HUES48 (cell line): Measurements from ENCODE around the gene ZNF436.
"Not testable (repeated sequence)": the region's sequence is repeated elsewhere in the genome, so short reads cannot be mapped to it uniquely, and the experiment has no call there.

ENCODE experiments used
- H3K27ac ChIP-seq: one replicate; pipeline ENCODE4 v1.7.0; 2013; ENCODE audit warnings: low read depth, low read length, inconsistent platforms
- H3K27me3 ChIP-seq: 2 replicates; pipeline ENCODE4 v1.6.1; 2013; ENCODE audit warnings: mild to moderate bottlenecking, low read length; ENCODE audit not compliant: control insufficient read depth, insufficient read depth
- H3K36me3 ChIP-seq: 2 replicates; pipeline ENCODE4 v1.6.1; 2013; ENCODE audit warnings: low read length; ENCODE audit not compliant: control insufficient read depth, insufficient read depth
- H3K4me1 ChIP-seq: 2 replicates; pipeline ENCODE4 v1.6.1; 2013; ENCODE audit warnings: mild to moderate bottlenecking, low read length; ENCODE audit not compliant: control insufficient read depth, insufficient read depth
- H3K4me3 ChIP-seq: 2 replicates; pipeline ENCODE4 v1.5.1; 2013; ENCODE audit warnings: mild to moderate bottlenecking, low read depth, low read length
- H3K9ac ChIP-seq: 2 replicates; pipeline ENCODE4 v1.6.1; 2013; ENCODE audit warnings: mild to moderate bottlenecking, low read depth, low read length, moderate library complexity
- H3K9me3 ChIP-seq: 2 replicates; pipeline ENCODE4 v1.6.1; 2013; ENCODE audit warnings: low read length; ENCODE audit not compliant: control insufficient read depth, insufficient read depth

The ZNF436 gene

GRCh38 chr1:23343221-23344110, 26.2 kb downstream of the ZNF436 start:
- peaks cover 25% of the 10 kb centered on the region for H3K27me3 ChIP-seq
- H3K9ac ChIP-seq = peak overlapping the region; percentile 88
- H3K9me3 ChIP-seq = no peaks in the 10 kb centered on the region
- peaks cover 9% of the 10 kb centered on the region for H3K36me3 ChIP-seq
- peak overlapping the region; percentile 96 for H3K27ac ChIP-seq
- peak overlapping the region; percentile 98 for H3K4me3 ChIP-seq
- H3K4me1 ChIP-seq = peaks cover 18% of the 10 kb centered on the region

GRCh38 chr1:23341931-23342692, 27.5 kb downstream of the ZNF436 start:
- no peaks in the 10 kb centered on the region for H3K9me3 ChIP-seq
- no peak overlapping the region for H3K27ac ChIP-seq
- H3K36me3 ChIP-seq = peaks cover 23% of the 10 kb centered on the region
- H3K27me3 ChIP-seq = peaks cover 13% of the 10 kb centered on the region
- peak overlapping the region; percentile 98 for H3K4me3 ChIP-seq
- H3K4me1 ChIP-seq = peaks cover 18% of the 10 kb centered on the region
- no peak overlapping the region for H3K9ac ChIP-seq

- peaks cover 18% of the 10 kb centered on the region for H3K4me1 ChIP-seq
- H3K27ac ChIP-seq = no peak overlapping the region
- H3K4me3 ChIP-seq = no peak overlapping the region
- no peak overlapping the region for H3K9ac ChIP-seq
- H3K9me3 ChIP-seq = no peaks in the 10 kb centered on the region
- H3K27me3 ChIP-seq = no peaks in the 10 kb centered on the region
- H3K36me3 ChIP-seq = peaks cover 39% of the 10 kb centered on the region
Measured at GRCh38 chr1:23339632-23340031, 30.0 kb downstream of the ZNF436 start.

DNA sequence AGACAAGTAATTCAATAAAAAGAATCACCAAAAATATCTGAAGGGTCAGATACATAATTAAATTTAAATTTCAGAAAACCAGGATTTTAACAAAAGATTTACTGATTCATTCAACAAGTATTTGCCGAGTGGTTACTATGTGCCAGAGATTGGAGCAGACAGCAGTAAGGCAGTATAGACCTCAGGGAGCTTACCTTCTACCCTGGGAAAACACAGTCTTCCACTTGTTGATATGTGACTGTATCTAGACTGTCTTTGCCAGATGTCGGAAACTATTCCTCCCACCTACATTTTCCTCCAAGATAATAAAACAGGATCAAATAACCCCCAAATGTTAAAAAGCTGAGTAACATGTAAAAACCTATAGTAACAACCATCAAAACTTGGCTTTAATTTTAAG, 31.8 kb downstream of the ZNF436 start:
- Histone ChIP-seq H3K36me3 (peaks cover 56% of the 10 kb centered on the region), H3K4me1 (peaks cover 18% of the 10 kb centered on the region), H3K27me3 (no peaks in the 10 kb centered on the region), H3K4me3 (no peak overlapping the region), H3K9me3 (no peaks in the 10 kb centered on the region), H3K27ac (no peak overlapping the region), H3K9ac (no peak overlapping the region)

DNA sequence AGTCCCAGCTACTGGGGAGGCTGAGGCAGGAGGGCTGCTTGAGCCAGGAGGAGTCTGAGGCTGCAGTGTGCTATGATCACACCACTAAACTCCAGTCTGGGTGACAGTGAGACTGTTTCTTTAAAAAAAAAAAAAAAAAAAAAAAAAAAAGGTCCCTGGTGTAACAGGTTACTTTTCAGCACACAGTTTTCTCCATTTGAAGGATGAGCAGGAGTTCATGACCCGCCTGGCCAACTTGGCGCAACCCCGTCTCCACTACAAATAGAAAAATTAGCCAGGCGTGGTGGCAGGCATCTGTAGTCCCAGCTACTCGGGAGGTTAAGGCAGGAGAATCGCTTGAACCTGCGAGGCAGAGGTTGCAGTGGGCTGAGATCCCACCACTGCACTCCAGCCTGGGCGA, 37.9 kb downstream of the ZNF436 start:
- H3K4me3 ChIP-seq = no peak overlapping the region
- H3K27ac ChIP-seq = no peak overlapping the region
- peaks cover 88% of the 10 kb centered on the region for H3K36me3 ChIP-seq
- H3K4me1 ChIP-seq = no peaks in the 10 kb centered on the region
- no peaks in the 10 kb centered on the region for H3K27me3 ChIP-seq
- no peaks in the 10 kb centered on the region for H3K9me3 ChIP-seq
- H3K9ac ChIP-seq = no peak overlapping the region

DNA sequence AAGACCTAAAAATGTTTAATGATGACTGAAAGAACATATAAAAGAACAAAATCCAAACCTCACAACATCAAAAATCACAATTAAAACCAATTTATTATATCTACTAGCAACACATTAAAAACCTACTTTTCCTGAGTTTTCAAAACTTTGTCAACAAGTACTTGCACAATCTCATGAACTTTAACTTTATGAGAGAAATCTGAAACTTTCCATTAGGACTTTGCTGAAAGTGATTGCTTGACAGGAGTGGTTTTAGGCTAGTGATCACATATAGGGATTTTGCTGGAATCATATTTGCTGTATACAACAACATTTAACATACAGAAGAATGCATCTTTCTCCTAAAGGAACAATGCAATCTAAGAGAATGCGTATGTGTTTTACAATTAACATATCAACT, 38.8 kb downstream of the ZNF436 start:
- Histone ChIP-seq H3K27ac (no peak overlapping the region), H3K36me3 (peaks cover 94% of the 10 kb centered on the region)

GRCh38 chr1:23325393-23325792, 44.2 kb downstream of the ZNF436 start:
- Histone ChIP-seq H3K4me3 (no peak overlapping the region), H3K4me1 (no peaks in the 10 kb centered on the region), H3K27me3 (no peaks in the 10 kb centered on the region), H3K9ac (no peak overlapping the region), H3K36me3 (peaks cover 85% of the 10 kb centered on the region), H3K9me3 (no peaks in the 10 kb centered on the region), H3K27ac (no peak overlapping the region)

More for the DNA sequence above, 38.8 kb downstream of the ZNF436 start:
- H3K9ac ChIP-seq = no peak overlapping the region
- no peaks in the 10 kb centered on the region for H3K4me1 ChIP-seq
- no peaks in the 10 kb centered on the region for H3K27me3 ChIP-seq
- H3K9me3 ChIP-seq = no peaks in the 10 kb centered on the region
- no peak overlapping the region for H3K4me3 ChIP-seq

DNA sequence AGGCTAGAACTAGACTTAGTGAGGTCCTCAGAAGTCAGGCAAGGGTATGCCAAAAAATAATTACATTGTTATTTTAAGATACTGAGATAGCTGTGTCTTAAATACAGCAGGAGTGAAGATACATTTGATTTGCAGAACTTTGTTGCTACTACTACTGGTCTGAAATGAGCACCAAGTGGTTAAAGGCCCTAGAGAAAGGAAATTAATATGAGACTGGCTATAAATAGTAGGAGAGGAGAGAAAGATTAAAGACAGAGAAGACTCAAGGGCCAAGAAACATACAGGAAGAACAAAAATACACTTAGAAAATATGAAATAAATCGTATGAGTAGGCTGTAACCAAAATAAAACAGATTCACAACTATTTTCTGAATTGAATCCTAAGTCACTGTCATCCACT, 46.9 kb downstream of the ZNF436 start:
- Histone ChIP-seq H3K9me3 (no peaks in the 10 kb centered on the region), H3K36me3 (peaks cover 84% of the 10 kb centered on the region), H3K27me3 (no peaks in the 10 kb centered on the region), H3K4me3 (no peak overlapping the region), H3K9ac (no peak overlapping the region), H3K4me1 (no peaks in the 10 kb centered on the region), H3K27ac (no peak overlapping the region)

- H3K36me3 ChIP-seq = peaks cover 83% of the 10 kb centered on the region
- H3K9ac ChIP-seq, H3K4me3 ChIP-seq, H3K27ac ChIP-seq, H3K27me3 ChIP-seq, H3K9me3 ChIP-seq: not testable (repeated sequence)
- peaks cover 19% of the 10 kb centered on the region for H3K4me1 ChIP-seq
Measured at GRCh38 chr1:23310280-23310679, 59.4 kb downstream of the ZNF436 start.
